Mesendoderm (in vitro differentiated cells): ENCODE measurements around the gene CRYBG1.

Experiments used
- DNase-seq: peaks from one replicate; pipeline ENCODE4 v3.0.0; 2013
- H2AK5ac ChIP-seq: 2 replicates; pipeline ENCODE4 v1.6.1; 2013; ENCODE audit warnings: low read length, inconsistent platforms
- H2BK120ac ChIP-seq: 2 replicates; pipeline ENCODE4 v1.6.1; 2013; ENCODE audit warnings: low read depth, mild to moderate bottlenecking, low read length, moderate library complexity, mixed read lengths
- H2BK15ac ChIP-seq: replicated peaks from 2 replicates; pipeline ENCODE4 v1.6.1; 2013; ENCODE audit warnings: low read depth, mild to moderate bottlenecking, moderate library complexity
- H2BK5ac ChIP-seq: 2 replicates; pipeline ENCODE4 v1.6.1; 2013; ENCODE audit warnings: low read length, inconsistent platforms
- H3K18ac ChIP-seq: 2 replicates; pipeline ENCODE4 v1.6.1; 2013; ENCODE audit warnings: mild to moderate bottlenecking, low read length, mixed read lengths
- H3K23ac ChIP-seq: one replicate; pipeline ENCODE4 v1.6.1; 2013; ENCODE audit warnings: low read length
- H3K27ac ChIP-seq: 2 replicates; pipeline ENCODE4 v1.5.1; 2013; ENCODE audit warnings: low read depth, mild to moderate bottlenecking, inconsistent platforms, low read length, moderate library complexity
- H3K27me3 ChIP-seq: 2 replicates; pipeline ENCODE4 v1.6.1; 2013; ENCODE audit warnings: low read length, control low read depth, mild to moderate bottlenecking, inconsistent platforms; ENCODE audit not compliant: insufficient read depth, poor library complexity
- H3K36me3 ChIP-seq: 2 replicates; pipeline ENCODE4 v1.6.1; 2013; ENCODE audit warnings: low read length, inconsistent platforms; ENCODE audit not compliant: control insufficient read depth, insufficient read depth
- H3K4ac ChIP-seq: one replicate; pipeline ENCODE4 v1.6.1; 2013; ENCODE audit warnings: low read depth, mild to moderate bottlenecking, low read length, moderate library complexity
- H3K4me1 ChIP-seq: 2 replicates; pipeline ENCODE4 v1.6.1; 2013; ENCODE audit warnings: low read depth, low read length, inconsistent platforms; ENCODE audit not compliant: control insufficient read depth
- H3K4me2 ChIP-seq: 2 replicates; pipeline ENCODE4 v1.6.1; 2013; ENCODE audit warnings: low read length
- H3K4me3 ChIP-seq: 2 replicates; pipeline ENCODE4 v1.5.1; 2013; ENCODE audit warnings: mild to moderate bottlenecking, low read length
- H3K56ac ChIP-seq: one replicate; pipeline ENCODE4 v1.6.1; 2013; ENCODE audit warnings: low read length
- H3K79me1 ChIP-seq: 2 replicates; pipeline ENCODE4 v1.6.1; 2013; ENCODE audit warnings: low read length, inconsistent platforms
- H3K79me2 ChIP-seq: 2 replicates; pipeline ENCODE4 v1.6.1; 2013; ENCODE audit warnings: mild to moderate bottlenecking, low read length; ENCODE audit not compliant: control insufficient read depth, insufficient read depth
- H3K9ac ChIP-seq: 2 replicates; pipeline ENCODE4 v1.6.1; 2013; ENCODE audit warnings: low read length, inconsistent platforms
- H4K5ac ChIP-seq: one replicate; pipeline ENCODE4 v1.6.1; 2013; ENCODE audit warnings: low read length
- H4K8ac ChIP-seq: one replicate; pipeline ENCODE4 v1.6.1; 2013; ENCODE audit warnings: low read depth, mild to moderate bottlenecking, control low read depth, low read length, moderate library complexity
- WGBS: extraction: QIAGEN DNeasy Blood & Tissue Kit; methylation state at CpG from one replicate; pipeline ENCODE4 v1.1.7; 2013; ENCODE audit warnings: low lambda C conversion rate, missing lambda C conversion rate; ENCODE audit not compliant: insufficient coverage; ENCODE audit errors: extremely low coverage; 5-methylcytosine and 5-hydroxymethylcytosine counted together

Gene CRYBG1

DNA sequence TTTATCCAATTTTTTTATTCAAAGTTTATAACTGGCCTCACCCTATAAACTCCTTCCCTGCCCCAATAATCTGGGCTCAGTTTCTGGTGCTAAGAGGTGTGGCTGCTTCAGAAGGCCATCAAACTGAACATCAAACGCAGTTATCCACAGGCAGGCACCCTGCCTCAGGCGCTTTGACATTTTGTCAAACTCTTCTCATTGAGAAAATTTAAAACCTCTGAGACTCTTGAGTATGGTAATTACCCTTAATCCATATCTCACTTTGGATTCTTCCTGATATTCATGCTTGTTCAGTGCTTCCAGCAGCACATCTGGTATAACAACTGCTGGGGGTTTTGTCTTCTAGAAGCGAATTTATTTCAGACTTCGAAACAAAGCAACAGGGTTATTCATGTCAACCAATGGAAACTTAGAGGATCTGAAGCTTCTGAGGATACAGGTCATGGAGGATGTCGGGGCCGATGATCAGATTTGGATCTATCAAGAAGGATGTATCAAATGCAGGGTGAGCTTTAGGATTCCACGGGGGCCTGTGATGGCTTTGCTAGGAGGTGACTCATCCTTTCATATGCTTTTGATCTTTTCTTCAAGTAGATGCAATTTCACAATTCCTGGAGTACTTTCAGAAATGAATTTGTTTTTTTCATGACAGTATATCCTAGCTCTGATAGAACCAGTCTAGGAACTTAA lies 200.6 kb downstream of the CRYBG1 start:
- no peaks in the 10 kb centered on the region for H3K36me3 ChIP-seq

DNA sequence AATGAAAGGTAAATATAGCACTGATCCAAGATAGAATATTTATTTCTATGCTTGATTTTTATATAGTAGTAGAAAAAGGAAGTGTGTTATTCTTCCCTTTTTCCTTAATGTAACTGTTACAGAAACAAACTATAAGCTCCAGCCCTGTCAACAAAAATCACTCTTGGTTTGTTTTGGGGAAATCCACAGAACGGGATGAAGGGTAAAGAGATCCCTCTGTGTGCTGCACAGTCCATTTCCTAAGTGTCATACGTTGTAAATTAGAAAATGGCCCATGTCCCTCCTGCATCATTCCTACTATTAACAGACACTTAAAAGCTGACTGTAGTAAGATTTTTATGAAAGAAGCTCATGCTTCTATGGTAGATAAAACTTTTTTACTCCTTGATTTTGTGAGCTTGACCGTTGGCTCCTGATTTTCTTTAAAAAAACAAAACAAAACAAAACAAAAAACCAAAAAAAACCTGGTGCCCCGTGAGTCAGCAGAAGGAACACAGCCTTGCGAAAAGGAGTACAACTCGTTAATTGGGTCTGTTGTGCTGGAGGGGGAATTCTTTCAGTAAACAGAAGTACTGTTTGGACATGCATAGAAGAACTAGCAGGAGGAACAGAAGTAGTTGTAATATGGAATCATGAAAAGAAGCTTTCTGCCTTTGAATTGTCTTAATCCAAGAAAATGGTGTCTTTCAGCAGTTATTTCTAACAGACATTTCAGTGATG lies 201.3 kb downstream of the CRYBG1 start:
- no peaks in the 10 kb centered on the region for H3K4me1 ChIP-seq
- no CpG with 5 or more reads among the region's 6 CpGs for WGBS
- H3K18ac ChIP-seq, result peak overlapping the region; percentile 60
- no peak overlapping the region for H2BK120ac ChIP-seq
- no peak overlapping the region for H3K27ac ChIP-seq
- H2BK5ac ChIP-seq, result no peak overlapping the region
- H3K9ac ChIP-seq, result no peak overlapping the region
- no peak overlapping the region for H3K4me2 ChIP-seq
- H2AK5ac ChIP-seq, result no peak overlapping the region
- no peaks in the 10 kb centered on the region for H3K36me3 ChIP-seq
- H3K56ac ChIP-seq, result no peak overlapping the region
- H4K5ac ChIP-seq, result no peak overlapping the region
- no peak overlapping the region for H4K8ac ChIP-seq
- no peak for DNase-seq
- no peak overlapping the region for H3K4me3 ChIP-seq
- no peaks in the 10 kb centered on the region for H3K79me2 ChIP-seq
- no peak overlapping the region for H3K4ac ChIP-seq
- no peak overlapping the region for H2BK15ac ChIP-seq
- no peaks in the 10 kb centered on the region for H3K79me1 ChIP-seq
- no peak overlapping the region for H3K23ac ChIP-seq
- no peaks in the 10 kb centered on the region for H3K27me3 ChIP-seq

More for the DNA sequence above, 200.6 kb downstream of the CRYBG1 start:
- Histone ChIP-seq H2BK5ac (no peak overlapping the region), H3K4ac (no peak overlapping the region), H3K9ac (no peak overlapping the region), H4K8ac (no peak overlapping the region), H2BK120ac (no peak overlapping the region), H3K23ac (no peak overlapping the region), H4K5ac (no peak overlapping the region), H3K4me3 (no peak overlapping the region), H3K4me1 (no peaks in the 10 kb centered on the region), H3K56ac (no peak overlapping the region), H2AK5ac (no peak overlapping the region), H3K27me3 (no peaks in the 10 kb centered on the region), H3K79me1 (no peaks in the 10 kb centered on the region), H3K18ac (no peak overlapping the region), H3K79me2 (no peaks in the 10 kb centered on the region), H3K27ac (no peak overlapping the region), H3K4me2 (no peak overlapping the region), H2BK15ac (no peak overlapping the region)
- WGBS, result no CpG with 5 or more reads among the region's 7 CpGs
- no peak for DNase-seq

GRCh38 chr6:106563614-106564013 lies 203.1 kb downstream of the CRYBG1 start:
- H4K5ac ChIP-seq, result no peak overlapping the region
- no peak overlapping the region for H3K4me3 ChIP-seq
- no peak overlapping the region for H2BK5ac ChIP-seq
- WGBS, result no CpG with 5 or more reads among the region's 2 CpGs
- no peak overlapping the region for H3K4me2 ChIP-seq
- no peaks in the 10 kb centered on the region for H3K27me3 ChIP-seq
- H3K79me1 ChIP-seq, result no peaks in the 10 kb centered on the region
- no peak overlapping the region for H2BK120ac ChIP-seq
- no peak overlapping the region for H3K27ac ChIP-seq
- H3K56ac ChIP-seq, result no peak overlapping the region
- DNase-seq, result no peak
- H3K4ac ChIP-seq, result no peak overlapping the region
- H2BK15ac ChIP-seq, result no peak overlapping the region
- H3K79me2 ChIP-seq, result no peaks in the 10 kb centered on the region
- no peaks in the 10 kb centered on the region for H3K36me3 ChIP-seq
- no peak overlapping the region for H2AK5ac ChIP-seq
- H3K4me1 ChIP-seq, result no peaks in the 10 kb centered on the region
- no peak overlapping the region for H3K9ac ChIP-seq
- H4K8ac ChIP-seq, result no peak overlapping the region
- H3K18ac ChIP-seq, result no peak overlapping the region
- H3K23ac ChIP-seq, result no peak overlapping the region

GRCh38 chr6:106564476-106564875 lies 204.0 kb downstream of the CRYBG1 start:
- no peaks in the 10 kb centered on the region for H3K36me3 ChIP-seq
- H2BK15ac ChIP-seq, result no peak overlapping the region
- no peaks in the 10 kb centered on the region for H3K27me3 ChIP-seq
- H3K18ac ChIP-seq, result no peak overlapping the region
- H2BK120ac ChIP-seq, result no peak overlapping the region
- no peaks in the 10 kb centered on the region for H3K79me1 ChIP-seq
- H3K9ac ChIP-seq, result no peak overlapping the region
- no peak overlapping the region for H3K4ac ChIP-seq
- H3K23ac ChIP-seq, result no peak overlapping the region
- H4K5ac ChIP-seq, result no peak overlapping the region
- WGBS, result no CpG with 5 or more reads among the region's 4 CpGs
- H4K8ac ChIP-seq, result no peak overlapping the region
- H3K27ac ChIP-seq, result no peak overlapping the region
- H3K4me2 ChIP-seq, result no peak overlapping the region
- no peak overlapping the region for H3K56ac ChIP-seq
- no peaks in the 10 kb centered on the region for H3K79me2 ChIP-seq
- H2BK5ac ChIP-seq, result no peak overlapping the region
- no peak for DNase-seq
- H3K4me3 ChIP-seq, result no peak overlapping the region
- no peaks in the 10 kb centered on the region for H3K4me1 ChIP-seq
- no peak overlapping the region for H2AK5ac ChIP-seq

DNA sequence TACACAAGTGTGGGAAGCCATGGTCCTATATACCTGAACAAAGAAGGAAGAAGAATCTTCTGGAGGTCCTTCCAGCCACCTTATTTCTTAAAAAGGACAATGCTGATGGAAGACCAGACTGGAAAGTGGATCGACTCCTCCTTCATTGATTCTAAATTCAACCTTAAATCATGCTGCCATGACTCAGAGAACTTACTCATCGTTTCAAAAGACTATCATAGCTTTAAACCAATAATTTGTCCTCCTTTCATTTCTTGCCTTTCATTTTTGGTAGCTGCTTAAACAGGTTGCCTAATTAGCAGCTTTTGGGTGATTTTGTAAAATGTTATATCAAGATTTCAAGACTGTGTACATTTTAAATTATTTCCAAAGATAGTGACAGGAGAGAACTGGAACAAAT lies 208.0 kb downstream of the CRYBG1 start:
- Histone ChIP-seq H3K4me2 (no peak overlapping the region), H3K36me3 (no peaks in the 10 kb centered on the region), H4K5ac (no peak overlapping the region), H3K4ac (no peak overlapping the region), H2AK5ac (no peak overlapping the region), H3K79me1 (no peaks in the 10 kb centered on the region), H3K27me3 (no peaks in the 10 kb centered on the region), H4K8ac (no peak overlapping the region), H2BK5ac (no peak overlapping the region), H3K4me1 (no peaks in the 10 kb centered on the region), H3K27ac (no peak overlapping the region), H3K79me2 (no peaks in the 10 kb centered on the region), H3K56ac (no peak overlapping the region), H3K9ac (no peak overlapping the region), H2BK120ac (no peak overlapping the region), H3K4me3 (no peak overlapping the region), H2BK15ac (no peak overlapping the region), H3K23ac (no peak overlapping the region), H3K18ac (no peak overlapping the region)
- no peak for DNase-seq
- no CpG with 5 or more reads among the region's 2 CpGs for WGBS
